ENCODE results near the gene SRSF3. TPM values are rescaled to one million over a fixed set of nuclear protein-coding genes. Genes with fewer than 3 reads are reported as not detected.

The SRSF3 gene
- total and polyA plus RNA-seq, 3 donors from 2014 or later, result 180 to 289 (median 183) TPM

- H3K9me3 ChIP-seq, result no peaks in the 10 kb centered on the region
- peak; percentile 92 for DNase-seq
- H3K27me3 ChIP-seq, result no peaks in the 10 kb centered on the region
- 62 to 68% methylated on average over 18 of the region's 18 CpGs for WGBS, 2 donors
- no peak overlapping the region for H3K4me3 ChIP-seq
- TF ChIP-seq CTCF (IDR thresholded peaks at IDR 0.05) (peak; percentile 82 to 89 (median 86)), POLR2A (IDR thresholded peaks at IDR 0.05) (no peak)
- H3K4me1 ChIP-seq, result peaks cover 23% of the 10 kb centered on the region
- no peaks in the 10 kb centered on the region for H3K36me3 ChIP-seq (ENCODE audit: low read depth, missing control alignments)
- intact Hi-C loops (cut with DNase I; ENCODE audit: low total_unique reads), result loop anchor here (2.0 to 10.0 kb wide), 2 partner anchors 55 to 131 kb away; partner anchors contain the start of gene CDKN1A
- H3K27ac ChIP-seq, result peak overlapping the region in 1 of 2 donors; percentile 44
Observed at GRCh38 chr6:36623547-36624459, 29.6 kb downstream of the SRSF3 start.

- H3K36me3 ChIP-seq (ENCODE audit: low read depth, missing control alignments), result no peaks in the 10 kb centered on the region
- H3K27ac ChIP-seq, result peak overlapping the region in 1 of 2 donors; percentile 23
- 82 to 83% methylated on average over 11 of the region's 11 CpGs for WGBS, 2 donors
- no peaks in the 10 kb centered on the region for H3K27me3 ChIP-seq
- H3K4me3 ChIP-seq, result no peak overlapping the region
- no peak for DNase-seq
- intact Hi-C loops (cut with DNase I; ENCODE audit: low total_unique reads), result loop anchor here (2.0 to 10.0 kb wide), 2 partner anchors 54 to 130 kb away; partner anchors contain the start of gene CDKN1A
- TF ChIP-seq POLR2A (IDR thresholded peaks at IDR 0.05) (no peak), CTCF (IDR thresholded peaks at IDR 0.05) (no peak)
- H3K4me1 ChIP-seq, result peaks cover 26% of the 10 kb centered on the region
- no peaks in the 10 kb centered on the region for H3K9me3 ChIP-seq
Observed at GRCh38 chr6:36624461-36625157, 30.4 kb downstream of the SRSF3 start.

- H3K4me3 ChIP-seq, result no peak overlapping the region
- no peaks in the 10 kb centered on the region for H3K9me3 ChIP-seq
- peak overlapping the region in 1 of 2 donors; percentile 23 for H3K27ac ChIP-seq
- 51 to 70% methylated on average over 5 of the region's 5 CpGs for WGBS, 2 donors
- peaks cover 26% of the 10 kb centered on the region for H3K4me1 ChIP-seq
- intact Hi-C loops (cut with DNase I; ENCODE audit: low total_unique reads), result loop anchor here (2.0 to 10.0 kb wide), 2 partner anchors 53 to 129 kb away; partner anchors contain the start of gene CDKN1A
- H3K27me3 ChIP-seq, result no peaks in the 10 kb centered on the region
- peak; percentile 50 for DNase-seq
- TF ChIP-seq CTCF (IDR thresholded peaks at IDR 0.05), result no peak
- TF ChIP-seq POLR2A (IDR thresholded peaks at IDR 0.05), result no peak
- no peaks in the 10 kb centered on the region for H3K36me3 ChIP-seq (ENCODE audit: low read depth, missing control alignments)
Observed at GRCh38 chr6:36625158-36625919, 31.2 kb downstream of the SRSF3 start.

GRCh38 chr6:36626636-36627035 is 32.5 kb downstream of the SRSF3 start:
- DNase-seq, result no peak
- peaks cover 26% of the 10 kb centered on the region for H3K4me1 ChIP-seq
- WGBS, 2 donors, result 84 to 92% methylated on average over 3 of the region's 3 CpGs

More at GRCh38 chr6:36626636-36627035, 32.5 kb downstream of the SRSF3 start:
- Histone ChIP-seq H3K27ac (no peak overlapping the region), H3K9me3 (no peaks in the 10 kb centered on the region), H3K27me3 (no peaks in the 10 kb centered on the region), H3K4me3 (no peak overlapping the region), H3K36me3 (ENCODE audit: low read depth, missing control alignments) (no peaks in the 10 kb centered on the region)
- TF ChIP-seq POLR2A (IDR thresholded peaks at IDR 0.05) (no peak), CTCF (IDR thresholded peaks at IDR 0.05) (no peak)
- intact Hi-C loops (cut with DNase I; ENCODE audit: low total_unique reads), result loop anchor here (10.0 kb wide), 1 partner anchor 128 kb away; no protein-coding TSS in a partner anchor

All from testis (tissue), 3 donors.